Fibroblast of upper back skin (primary cell): ENCODE measurements around the gene TMEM203.

ENCODE experiments used
- DNase-seq: peaks from one replicate; pipeline ENCODE4 v3.0.0-alpha.2; 2013

TMEM203 gene

GRCh38 chr9:137228968-137229896 lies 23.8 kb upstream of the TMEM203 start:
- no peak for DNase-seq

GRCh38 chr9:137228506-137228967 lies 23.1 kb upstream of the TMEM203 start:
- DNase-seq: no peak

DNA sequence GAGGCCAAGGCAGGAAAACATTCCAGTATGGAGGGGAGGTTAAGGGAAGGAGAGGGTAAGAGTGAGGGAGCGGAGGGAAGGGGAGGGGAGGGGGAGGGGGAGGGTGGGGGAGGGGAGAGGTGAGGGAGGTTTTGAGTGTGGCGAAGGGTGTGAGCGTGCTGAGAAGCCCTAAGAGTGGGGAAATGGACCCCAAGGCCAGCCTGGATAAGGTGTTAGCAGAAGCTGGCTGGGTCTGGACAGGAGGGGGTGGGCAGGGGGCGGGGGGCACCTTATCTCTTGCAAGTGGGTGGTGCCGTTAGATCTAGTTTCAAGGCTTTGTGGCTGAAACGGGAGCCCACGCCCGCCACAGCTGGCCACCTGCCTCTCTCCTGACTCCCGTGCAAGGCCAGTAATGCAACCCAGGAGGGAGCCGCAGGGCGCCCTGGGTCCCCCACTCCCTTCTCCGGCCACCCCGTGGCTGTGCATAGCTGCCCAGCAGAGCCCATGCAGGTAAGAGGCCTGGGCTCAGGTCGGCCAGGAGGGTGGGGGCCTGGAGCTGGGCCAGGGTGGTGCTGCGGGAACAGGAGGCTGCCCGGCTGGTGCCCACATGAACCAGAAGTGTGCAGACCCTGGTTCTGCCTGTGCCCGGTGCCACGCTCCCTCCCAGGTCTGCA lies 22.5 kb upstream of the TMEM203 start:
- no peak for DNase-seq

DNA sequence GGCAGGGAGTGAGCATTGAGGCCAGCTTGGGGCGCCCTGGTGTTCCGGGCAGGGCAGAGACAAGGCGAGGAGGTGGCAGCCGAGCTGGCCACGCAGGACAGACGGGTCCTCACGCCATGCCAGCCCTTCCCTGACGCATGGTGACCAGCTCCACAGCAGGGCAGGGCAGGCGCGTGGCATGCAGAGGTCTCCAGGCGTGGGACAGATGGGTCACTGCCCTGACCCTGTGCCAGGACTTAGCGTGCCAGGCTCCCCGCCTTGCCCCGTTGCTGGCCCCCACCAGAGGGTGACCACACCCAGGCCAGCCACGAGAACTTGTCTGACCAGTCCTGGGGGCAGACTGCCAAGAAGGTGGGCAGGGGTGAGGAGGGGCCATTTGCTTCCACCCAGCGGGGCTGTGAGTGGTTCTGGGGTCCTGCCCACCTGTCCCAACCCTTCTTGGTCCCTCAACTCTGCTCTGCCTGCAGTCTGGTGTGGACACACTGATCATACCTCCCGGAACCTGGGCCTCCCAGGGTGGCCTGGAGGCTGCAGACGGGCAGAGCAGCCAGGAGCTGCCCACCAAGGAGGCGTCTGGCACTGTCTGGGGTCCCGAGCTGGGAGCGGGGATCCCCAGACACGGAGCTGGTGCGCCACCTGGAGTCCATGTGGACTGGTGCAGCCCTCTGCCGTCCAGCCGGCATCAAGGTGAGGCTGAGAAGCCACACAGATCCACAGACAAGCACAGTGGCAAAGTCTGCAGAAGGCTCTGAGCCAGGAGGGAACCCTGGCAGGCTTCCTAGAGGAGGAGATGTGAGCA lies 21.8 kb upstream of the TMEM203 start, which contains the start of gene RNF224:
Gene RNF224, plus strand, starts transcription at position 449 of the 799 bp plus-strand sequence. CDS start 834 bp downstream, outside the sequence.
- DNase-seq: peak; percentile 63

DNA sequence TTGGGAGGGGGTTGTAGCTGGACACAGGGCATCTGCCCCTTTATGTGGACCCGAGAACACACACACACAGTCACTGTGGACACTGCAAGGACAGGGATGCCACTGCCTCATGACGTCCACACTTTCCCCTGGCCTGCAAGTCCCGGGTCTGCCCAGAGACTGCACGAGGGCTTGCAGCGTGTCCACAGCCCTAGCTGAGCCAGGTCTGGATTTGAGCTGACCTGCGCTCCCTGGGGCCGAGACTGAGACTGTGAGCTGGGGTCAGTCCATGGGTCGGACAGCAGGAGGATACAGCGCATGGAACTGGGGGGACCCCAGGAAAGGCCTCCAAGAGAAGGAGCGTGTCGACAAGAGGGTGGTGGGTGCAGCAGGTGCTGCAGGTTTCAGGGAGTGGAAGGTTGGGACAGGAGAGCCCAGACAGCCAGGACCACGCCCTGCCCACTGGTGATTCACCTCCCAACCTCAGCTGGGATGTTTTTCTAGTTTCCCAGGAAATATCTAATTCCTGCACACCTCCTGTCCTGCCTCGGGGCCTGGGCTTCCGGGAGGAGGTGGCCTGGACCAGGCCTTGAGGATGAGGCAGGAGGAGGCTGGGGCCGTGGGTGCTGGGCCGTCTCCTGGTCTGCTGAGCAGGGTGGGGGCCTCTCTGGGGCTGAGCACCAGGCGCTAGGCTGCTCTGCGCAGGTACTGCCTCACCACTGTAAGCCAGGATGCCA lies 21.0 kb upstream of the TMEM203 start:
- DNase-seq: no peak

DNA sequence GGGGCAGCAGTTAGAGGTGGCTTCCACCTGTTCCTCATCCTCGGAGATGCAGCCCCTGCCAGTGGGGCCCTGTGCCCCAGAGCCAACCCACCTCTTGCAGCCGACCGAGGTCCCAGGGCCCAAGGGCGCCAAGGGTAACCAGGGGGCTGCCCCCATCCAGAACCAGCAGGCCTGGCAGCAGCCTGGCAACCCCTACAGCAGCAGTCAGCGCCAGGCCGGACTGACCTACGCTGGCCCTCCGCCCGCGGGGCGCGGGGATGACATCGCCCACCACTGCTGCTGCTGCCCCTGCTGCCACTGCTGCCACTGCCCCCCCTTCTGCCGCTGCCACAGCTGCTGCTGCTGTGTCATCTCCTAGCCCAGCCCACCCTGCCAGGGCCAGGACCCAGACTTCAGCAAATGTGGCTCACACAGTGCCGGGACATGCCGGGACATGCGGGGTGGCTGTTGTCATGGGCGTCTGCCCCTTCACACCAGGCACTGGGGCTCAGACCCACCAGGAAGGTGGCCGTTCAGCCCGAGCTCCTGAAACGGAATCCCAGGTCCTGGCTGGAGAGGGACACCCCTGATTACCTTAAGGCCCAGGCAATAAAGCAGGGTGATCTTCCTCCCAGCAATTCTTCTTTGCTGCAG lies 20.4 kb upstream of the TMEM203 start:
- DNase-seq: no peak

- no peak for DNase-seq
These were observed 19.6 kb upstream of the TMEM203 start, which contains the start of gene CYSRT1 for GRCh38 chr9:137224830-137225694. Gene CYSRT1, plus strand, starts transcription at chr9:137225174. Its CDS starts 448 bp downstream, at chr9:137225622.

DNA sequence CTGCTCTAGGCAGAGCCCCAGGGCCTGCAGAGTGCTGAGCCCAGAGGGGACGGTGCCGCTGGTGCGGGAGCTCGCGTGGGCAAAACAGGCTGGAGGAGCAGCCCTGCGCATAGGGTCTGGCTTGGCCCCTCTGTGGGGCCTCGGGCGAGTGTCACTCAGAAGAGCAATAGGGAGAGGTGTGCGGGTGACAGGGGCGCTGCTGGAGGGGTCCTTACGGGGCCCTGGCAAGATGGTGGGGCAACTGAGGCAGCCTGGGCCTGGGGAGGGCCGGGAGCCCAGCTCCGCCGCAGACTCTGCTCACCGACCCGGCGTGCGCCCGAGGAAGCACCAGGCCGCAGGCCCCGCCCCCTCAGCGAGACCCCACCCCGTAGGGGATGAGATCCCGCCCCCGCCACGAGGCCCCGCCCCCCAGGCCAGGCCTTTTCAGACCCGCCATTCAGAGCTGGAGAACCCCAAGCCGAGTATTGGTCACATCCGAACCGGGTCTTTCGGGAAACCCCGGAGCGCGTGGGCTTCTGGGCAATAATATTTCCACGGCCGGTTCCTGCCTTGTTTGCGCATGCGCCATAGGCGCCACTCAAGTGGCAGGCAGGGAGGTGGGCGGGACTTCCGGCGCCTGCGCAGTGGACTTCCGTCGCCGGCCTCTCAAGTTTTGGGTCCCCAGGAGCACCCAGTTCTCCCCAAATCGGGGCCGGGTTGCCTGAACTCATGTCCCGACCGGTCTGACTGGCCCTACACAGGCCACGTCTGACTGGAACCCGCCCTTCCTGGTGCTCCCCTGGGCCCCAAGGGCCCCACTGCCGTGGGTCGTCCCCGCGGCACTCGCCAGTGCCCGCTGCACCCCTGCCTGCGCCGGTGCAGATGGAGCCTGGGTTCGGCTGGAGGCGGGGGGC lies 17.9 kb upstream of the TMEM203 start:
- DNase-seq: peak; percentile 99

GRCh38 chr9:137222190-137223077 lies 17.0 kb upstream of the TMEM203 start, which contains the start of gene RNF208:
Gene RNF208, minus strand, starts transcription at chr9:137222240. Its CDS starts 1,028 bp downstream, at chr9:137221212.
- DNase-seq: no peak

GRCh38 chr9:137221506-137222111 lies 16.2 kb upstream of the TMEM203 start:
- no peak for DNase-seq

GRCh38 chr9:137221095-137221505 lies 15.7 kb upstream of the TMEM203 start:
- DNase-seq: no peak

- no peak for DNase-seq
These were observed 15.1 kb upstream of the TMEM203 start for GRCh38 chr9:137220317-137221094.

DNA sequence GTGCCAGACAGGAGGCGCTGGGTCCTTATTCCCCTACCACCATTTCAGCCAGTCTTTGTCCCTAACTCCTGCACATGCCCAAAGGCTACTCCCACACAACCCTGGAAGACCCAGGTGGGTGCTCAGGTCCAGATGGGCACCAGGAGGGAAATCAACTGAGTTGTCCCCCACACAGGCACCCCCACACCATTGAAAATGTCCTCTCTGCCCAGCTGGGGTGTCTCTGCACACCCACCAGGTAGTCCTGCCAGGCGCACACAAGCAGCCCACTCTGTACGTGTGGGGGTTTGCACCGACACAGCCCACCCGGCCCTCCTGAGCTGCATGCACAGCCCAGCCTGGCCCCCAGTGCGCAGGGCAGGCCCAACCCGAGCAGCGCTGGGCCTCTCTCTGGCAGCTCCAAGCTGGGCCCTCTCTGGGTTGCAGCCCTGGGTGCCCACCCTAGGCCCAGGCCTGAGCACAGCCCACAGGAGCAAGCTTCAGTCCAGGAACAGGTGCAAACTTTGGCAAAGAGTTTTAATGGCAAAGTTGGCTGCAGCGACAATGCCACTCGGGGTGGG lies 14.4 kb upstream of the TMEM203 start:
- no peak for DNase-seq

DNA sequence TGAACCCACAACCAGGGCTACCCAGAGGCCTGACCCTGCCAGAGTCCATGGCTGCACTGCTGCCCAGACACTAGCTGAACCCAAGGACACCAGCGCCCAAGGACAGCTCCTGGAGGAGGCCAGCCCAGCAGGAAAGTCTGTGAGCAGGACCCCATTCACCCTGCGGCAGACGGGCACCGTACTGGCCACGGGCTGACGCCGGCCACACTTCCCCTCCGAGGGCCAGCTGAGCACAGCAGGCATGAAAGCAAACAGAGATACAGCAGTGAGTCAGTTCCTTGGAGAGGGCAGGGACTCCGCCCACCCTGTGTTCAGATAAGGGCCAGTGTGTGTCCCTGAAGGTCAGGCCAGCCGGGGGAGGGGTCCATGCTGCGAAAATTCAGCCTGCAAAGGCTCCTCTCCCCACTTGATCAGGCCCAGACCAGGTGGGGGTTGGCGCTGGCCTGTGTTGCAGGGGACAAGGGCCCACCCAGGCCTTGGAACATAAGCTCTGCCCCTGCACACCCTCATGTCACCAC lies 13.4 kb upstream of the TMEM203 start:
- DNase-seq: no peak

- DNase-seq: no peak
These were observed 12.8 kb upstream of the TMEM203 start for GRCh38 chr9:137218212-137218753.
